ENCODE data around the gene SLC26A2. TPM values are rescaled to one million over a fixed set of nuclear protein-coding genes. Genes with fewer than 3 reads are reported as not detected.

SLC26A2 gene
- total RNA-seq, 2 donors from 2014 or later: 6.3 to 12.6 TPM

DNA sequence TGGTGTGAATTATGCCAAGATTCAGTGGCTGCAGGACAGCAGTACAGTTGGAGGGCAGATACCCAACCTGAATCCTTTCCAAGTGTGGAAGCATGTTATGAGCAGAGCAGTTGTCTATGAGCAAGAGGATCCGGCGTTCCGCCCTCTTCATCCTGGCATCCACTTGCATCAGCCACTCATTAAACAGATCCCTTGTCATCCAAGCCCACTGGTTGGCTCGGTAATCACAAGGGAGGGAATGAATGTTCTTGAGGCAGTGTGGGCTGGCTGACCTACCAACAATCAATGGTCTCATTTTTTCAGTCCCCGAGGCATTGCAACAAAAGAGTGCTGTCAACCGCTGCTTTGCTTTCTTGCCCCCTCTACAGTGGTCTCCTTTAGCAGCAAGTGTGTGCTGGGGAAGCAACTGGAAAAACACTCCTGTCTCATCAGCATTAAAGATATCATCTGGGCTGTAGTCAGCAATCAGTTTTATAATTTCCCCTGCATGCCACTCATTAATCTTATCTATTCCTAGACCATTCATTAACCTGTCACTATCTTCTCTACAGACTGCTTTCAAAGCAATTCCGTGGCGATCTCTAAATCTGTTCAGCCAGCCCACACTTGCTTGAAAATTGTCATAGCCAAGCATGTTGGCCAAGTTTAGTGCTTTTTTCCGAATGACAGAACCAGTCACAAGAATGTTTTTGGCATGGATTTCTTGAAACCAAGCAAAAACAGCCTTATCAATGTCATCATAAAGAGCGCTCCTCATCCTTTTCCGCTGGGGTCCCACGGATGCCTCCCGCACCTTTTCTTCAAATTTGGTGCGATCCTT is 35.0 kb downstream of the SLC26A2 start:
- no peak for DNase-seq
- ATAC-seq: no peak

DNA sequence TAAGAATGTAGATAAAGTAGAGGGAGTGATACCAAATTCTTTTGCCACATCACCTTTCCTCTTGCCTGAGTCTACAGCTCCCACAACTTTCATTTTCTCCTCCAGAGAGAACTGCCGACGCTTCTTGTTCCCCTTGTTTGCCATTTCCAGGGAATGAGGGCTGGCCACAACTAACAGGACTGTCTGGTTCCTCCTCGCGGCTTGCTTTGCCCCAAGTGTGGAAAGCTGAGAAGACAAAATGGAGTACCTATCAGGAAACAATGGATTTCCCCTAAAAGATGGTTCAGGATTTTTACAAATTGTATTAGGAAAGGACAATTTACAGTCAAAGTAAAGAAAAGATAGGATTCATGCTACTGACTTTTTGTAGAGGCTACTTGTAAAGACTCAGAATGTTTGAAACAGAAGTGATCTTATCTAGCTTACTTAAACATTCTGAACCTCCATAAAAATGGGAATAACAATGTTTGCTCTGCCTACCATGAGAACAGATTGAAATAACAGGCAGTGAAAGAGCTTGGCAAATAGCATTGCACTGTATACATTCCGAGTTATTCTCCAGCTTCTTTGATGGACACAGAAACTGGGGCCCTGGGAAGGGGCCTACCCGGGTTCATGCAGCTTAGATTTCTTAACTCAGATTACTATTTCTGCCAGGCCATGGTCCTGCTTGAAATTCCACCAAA is 35.8 kb downstream of the SLC26A2 start:
- intact Hi-C loops (cut with DNase I): no loop called here
- ATAC-seq (no peak), DNase-seq (no peak)

More for the DNA sequence above, 35.0 kb downstream of the SLC26A2 start:
- intact Hi-C loops (cut with DNase I): no loop called here

DNA sequence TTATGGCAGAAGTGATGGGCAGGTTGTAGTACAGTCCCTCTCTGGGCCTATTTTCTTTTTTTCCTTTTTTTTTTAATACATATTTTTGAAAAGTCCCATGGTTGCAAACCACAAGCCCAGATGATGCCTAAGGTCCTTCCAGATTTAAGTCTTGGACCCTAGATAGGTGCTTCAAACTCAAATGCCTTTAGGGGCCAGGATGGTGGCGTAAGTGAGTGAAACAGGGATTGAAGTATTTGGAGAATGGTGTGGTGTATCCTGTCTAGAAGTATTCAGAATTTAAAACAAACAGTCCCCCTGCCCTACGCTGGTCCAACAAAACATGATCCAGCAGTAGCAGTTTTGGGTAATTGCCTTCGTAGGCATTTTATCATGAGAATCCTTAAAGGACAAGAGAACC is 37.7 kb downstream of the SLC26A2 start:
- no peak for DNase-seq
- ATAC-seq: no peak
- intact Hi-C loops (cut with DNase I): no loop called here

DNA sequence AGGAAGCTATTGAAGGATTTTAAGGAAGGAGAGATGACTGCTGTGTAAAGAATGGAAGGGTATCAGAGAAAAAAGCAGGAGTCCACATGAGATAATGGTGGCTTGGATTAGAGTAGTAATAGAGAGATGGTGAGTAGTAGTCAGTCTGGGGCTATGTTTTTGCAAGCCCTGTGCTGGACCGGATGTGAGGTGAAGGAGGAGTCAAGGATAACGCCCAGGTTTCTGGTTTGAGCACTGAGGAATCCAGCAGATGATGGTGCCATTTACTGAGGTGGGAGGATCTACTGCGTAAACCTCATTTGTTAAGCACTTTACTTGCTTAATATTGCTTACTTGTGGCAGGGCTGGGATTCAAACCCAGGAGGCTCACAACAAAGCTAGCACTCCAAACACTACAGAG is 38.8 kb downstream of the SLC26A2 start:
- DNase-seq: no peak
- intact Hi-C loops (cut with DNase I): no loop called here
- no peak for ATAC-seq

DNA sequence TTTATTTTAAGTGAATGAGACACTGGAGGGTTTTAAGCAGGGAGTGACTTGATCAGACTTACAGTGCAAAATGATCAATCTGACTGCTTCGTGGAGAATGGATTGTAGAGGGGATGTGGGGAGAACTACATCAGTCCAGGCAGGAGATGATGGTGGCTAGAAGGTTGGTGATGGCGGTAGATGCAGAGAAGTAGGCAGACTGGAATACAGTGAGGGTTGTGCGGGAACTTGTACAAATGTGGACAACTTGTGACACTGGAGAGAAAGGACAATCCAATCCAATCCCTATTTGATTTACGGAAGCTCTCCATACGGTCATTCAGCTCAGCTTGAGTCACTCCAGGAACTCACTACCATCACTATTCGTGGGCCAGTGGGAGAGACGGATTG is 39.3 kb downstream of the SLC26A2 start:
- DNase-seq: no peak
- intact Hi-C loops (cut with DNase I): no loop called here
- ATAC-seq: no peak

DNA sequence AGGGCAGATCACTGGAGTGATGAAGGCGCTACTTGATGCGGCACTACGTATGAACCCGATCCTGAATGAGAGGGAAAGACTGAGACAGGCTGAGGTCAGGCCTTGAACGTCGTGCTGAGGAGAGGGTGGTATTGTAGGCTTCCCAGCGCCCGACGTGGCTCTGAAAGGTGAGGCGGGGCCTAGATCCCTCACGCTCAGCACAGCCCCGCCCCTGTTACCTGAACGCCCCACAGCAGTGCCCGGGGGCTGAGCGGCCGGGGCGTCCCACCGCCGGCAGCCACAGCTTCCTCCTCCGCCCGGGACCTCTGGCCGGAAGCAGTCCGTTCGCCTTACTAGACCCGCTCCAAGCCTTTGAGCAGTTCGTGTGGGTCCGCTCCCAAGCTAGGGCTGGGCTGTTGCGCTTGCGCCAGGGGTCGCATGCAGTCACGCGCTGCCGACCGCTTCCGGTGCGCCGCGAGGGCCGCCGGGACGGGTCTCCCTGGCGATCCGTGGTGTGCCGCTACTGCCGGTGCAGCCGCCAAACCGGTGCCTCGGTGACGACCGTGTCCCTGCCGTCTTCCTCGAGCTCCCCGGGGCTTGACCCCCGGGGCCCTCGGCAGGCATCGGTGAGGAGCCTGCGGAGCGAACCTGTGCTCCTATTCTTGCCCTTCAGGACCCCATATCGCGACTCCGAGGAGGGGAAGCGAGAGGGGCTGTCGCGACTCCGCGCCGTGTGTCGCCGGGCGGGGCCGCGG is 39.9 kb downstream of the SLC26A2 start, which contains the start of the genes HMGXB3 and TIGD6:
Gene HMGXB3, plus strand, starts transcription at position 484 of the 734 bp plus-strand sequence. CDS start 4,114 bp downstream, outside the sequence.
Gene TIGD6, minus strand, starts transcription at position 399 of the 734 bp plus-strand sequence. CDS start 4,306 bp downstream, outside the sequence.
- intact Hi-C loops (cut with DNase I): no loop called here
- ATAC-seq: peak; percentile 96 to 97
- peak; percentile 96 for DNase-seq

DNA sequence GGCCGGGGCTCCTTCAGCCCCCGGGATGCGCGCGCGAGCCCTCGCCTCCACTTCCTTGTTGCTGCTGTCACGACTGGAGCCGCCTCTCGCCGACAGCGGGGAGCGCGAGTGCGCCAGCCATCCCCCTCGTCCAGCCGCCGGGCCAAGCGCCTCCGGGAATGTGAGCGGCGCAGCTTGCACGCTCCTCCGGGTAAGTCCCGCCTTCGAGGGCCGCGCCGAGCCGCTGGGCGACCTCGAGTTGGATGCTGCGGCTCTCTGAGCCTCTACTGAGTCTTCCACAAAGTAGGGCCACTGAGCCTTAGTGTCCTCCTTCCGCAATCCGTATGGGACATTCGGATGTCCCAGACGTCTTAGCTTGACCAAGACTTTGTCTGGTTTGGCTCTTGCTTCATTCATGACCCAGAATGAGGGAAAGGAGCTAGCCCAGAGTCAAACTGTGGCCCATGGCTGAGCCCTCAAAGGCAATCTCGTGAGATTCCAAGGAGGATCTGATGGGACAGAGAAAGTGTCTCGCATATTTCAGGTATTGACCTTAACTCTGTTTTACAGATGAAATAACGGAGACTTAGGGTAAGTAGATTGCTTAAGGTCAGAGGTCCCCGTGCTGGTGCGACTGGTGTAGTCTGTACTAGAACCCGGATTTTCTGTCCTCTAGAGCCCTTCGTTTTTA is 40.6 kb downstream of the SLC26A2 start:
- intact Hi-C loops (cut with DNase I): no loop called here
- DNase-seq (peak; percentile 57), ATAC-seq (peak; percentile 50 to 63)

DNA sequence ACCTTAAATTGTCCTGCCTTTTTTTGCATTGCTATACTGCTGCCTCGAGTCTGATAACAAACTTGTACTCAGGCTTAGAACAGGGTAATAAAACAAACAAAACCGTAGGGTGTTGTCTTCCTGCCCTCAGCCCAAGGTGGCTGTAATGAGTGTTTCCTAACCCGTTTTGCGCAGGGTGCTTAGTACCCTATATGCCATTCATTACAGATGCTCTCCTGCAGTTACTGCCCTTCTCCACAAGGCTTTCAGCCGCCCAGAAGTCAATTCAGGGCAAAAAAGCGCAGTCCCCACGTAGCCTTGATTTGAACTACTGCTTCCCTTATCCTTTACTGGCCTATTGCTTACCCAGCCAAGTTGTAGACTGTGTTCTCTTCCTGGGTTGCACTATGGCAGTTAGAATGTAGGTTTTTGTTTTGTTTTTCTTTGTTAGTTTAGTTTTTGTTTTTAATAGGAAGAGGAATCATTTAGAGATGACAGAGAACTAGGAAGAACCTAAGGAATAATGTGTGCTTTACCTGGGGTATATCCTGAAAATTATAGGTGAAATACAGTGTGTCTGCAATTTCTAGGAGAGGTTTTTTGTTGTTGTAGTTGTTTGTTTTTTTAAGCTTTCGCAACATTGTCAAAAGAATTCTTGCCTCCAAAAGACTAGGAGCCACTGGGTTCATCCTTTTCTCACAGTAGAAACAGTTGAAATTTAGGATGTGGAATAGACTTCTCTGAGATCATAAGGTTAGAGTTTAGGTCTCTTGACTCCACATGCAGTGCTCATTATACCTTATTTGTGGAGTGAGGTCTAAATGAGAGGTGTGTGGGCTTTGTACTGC is 41.3 kb downstream of the SLC26A2 start:
- DNase-seq: peak; percentile 36
- intact Hi-C loops (cut with DNase I): no loop called here
- peak; percentile 56 to 59 for ATAC-seq

DNA sequence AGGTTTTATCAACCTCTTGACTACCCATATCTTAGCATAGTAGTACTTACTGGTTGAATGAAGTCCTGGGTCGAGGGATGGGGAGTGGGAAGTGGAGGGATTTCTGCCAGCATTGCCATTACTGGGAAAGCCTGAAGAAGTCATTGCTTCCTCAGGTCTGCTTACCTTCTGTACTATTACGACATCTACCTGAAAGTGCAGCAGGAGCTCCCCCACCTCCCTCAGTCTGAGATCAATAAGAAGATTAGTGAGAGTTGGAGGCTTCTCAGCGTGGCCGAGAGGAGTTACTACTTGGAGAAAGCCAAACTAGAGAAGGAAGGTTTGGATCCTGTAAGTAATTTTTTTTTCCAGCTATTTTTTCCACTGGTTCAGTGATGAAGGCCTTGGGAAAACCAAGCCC is 45.8 kb downstream of the SLC26A2 start:
- DNase-seq (no peak), ATAC-seq (no peak)
- intact Hi-C loops (cut with DNase I): no loop called here

DNA sequence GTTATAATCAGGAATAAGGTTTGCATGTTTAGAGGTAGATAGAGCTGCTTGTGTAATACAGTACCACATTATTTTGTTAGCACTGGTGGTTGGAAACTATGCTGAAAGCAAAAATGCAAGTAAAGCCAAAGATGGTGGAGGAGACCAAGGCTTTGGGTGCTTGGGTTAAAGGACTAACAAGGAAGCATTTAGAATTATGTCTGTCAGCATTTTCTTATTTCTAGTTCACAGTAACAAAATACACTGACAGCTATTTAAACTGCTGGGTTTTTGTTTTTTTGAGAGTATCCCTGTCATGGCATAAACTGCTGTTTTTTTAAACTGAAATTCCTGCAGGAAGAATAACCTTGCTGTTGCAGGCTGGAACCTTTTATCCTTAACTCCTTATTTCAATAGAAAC is 46.5 kb downstream of the SLC26A2 start:
- DNase-seq: no peak
- ATAC-seq: no peak
- intact Hi-C loops (cut with DNase I): no loop called here

DNA sequence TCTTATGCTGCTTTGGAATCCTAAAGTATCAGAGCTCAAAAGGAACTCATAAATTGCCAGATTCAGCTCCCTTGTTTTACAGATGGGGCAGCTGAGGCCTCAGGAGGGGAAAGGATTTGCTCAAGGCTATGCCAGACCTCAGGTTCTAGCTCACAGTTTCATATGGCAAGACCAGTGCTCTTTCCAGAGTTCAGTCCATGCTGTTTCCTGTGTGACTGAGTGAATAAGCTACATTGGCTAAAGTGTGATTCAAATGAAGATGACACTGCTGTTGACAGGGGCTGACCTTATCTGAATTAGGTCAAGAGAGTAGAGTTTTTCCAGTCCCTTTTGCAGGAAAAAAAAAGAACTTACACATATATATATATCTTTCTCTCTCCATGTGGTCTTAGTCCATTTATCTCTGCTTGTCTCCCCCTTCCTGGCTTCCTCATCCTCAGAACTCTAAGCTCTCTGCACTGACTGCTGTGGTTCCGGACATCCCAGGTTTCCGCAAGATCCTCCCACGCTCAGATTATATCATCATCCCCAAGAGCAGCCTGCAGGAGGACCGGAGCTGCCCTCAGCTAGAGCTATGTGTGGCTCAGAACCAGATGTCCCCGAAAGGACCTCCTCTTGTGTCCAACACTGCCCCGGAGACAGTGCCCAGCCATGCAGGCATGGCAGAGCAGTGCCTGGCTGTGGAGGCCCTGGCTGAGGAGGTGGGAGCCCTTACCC is 49.3 kb downstream of the SLC26A2 start:
- peak in 1 of 2 donors; percentile 55 for ATAC-seq
- DNase-seq: no peak

DNA sequence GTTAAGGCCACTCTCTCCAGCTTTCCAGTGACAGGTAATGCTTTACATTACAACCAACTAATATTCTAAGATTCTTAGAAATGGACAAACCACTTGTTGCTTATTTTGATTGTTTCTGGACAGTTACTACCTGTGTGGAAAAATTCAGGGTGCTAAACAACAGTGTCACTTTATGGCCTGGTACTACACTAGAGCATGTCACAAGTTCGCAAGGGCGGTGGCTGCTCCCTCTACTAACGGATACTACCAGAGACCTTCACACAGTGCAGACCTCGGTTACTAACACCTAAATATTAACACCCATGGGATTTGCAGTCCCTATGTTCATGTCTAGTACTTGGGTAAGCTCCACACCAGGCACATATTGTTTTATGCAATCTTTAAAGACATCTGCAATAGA is 53.4 kb downstream of the SLC26A2 start:
- intact Hi-C loops (cut with DNase I): no loop called here
- ATAC-seq (peak in 1 of 2 donors; percentile 15), DNase-seq (no peak)

More for the DNA sequence above, 49.3 kb downstream of the SLC26A2 start:
- intact Hi-C loops (cut with DNase I): no loop called here

DNA sequence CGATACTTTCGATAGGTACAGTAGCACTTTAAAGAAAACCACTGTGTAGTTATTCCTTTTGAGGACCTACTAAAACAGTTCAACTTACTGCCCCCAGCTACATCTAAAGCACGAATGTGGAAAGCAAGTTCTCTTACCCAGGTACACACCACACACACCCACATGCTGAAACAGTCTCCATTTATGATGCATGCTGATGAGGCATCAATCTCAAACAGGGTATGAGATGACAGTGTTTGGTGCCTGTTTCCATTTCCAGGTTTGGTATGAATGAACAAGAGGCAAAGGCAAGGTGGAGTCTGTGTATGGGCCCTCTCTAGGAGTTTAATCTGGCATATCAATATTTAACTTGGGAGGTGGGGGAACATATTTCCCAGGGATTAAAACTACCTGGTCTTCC is 53.9 kb downstream of the SLC26A2 start:
- intact Hi-C loops (cut with DNase I): no loop called here
- DNase-seq (no peak), ATAC-seq (no peak)

DNA sequence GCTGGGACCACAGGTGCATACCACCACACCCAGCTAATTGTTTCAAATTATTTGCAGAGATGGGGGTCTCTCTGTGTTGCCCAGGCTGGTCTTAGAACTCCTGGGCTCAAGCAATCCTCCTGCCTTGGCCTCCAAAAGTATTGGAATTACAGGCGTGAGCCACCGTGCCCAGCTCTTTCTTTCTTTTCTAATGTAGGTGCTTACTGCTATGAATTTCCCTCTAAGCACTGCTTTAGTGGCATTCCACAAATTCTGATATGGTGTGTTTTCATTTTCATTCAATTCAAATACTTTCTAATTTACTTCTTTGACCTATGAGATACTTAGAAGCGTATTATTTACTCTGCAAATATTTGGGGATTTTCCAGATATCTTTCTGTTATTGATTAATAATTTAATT is 54.9 kb downstream of the SLC26A2 start:
- DNase-seq: no peak
- intact Hi-C loops (cut with DNase I): no loop called here

DNA sequence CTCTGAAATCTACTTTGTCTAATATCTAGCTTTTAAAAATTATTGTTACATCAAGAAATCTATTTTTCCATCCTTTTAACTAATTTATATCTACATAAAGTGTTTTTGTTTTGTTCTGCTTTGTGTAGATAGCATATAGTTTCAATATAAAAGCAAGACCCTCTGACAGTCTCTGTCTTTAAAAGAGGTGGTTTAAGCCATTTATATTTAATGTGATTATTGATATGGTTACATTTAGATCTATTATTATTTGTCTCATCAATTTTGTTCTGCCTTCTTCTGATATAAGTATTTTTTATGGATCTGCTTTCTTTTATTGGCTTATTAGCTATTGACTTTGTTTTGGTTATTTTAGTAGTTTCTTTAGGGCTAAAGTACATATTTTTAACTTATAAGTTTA is 56.0 kb downstream of the SLC26A2 start:
- no peak for DNase-seq
- intact Hi-C loops (cut with DNase I): no loop called here
- no peak for ATAC-seq

More for the DNA sequence above, 54.9 kb downstream of the SLC26A2 start:
- no peak for ATAC-seq

DNA sequence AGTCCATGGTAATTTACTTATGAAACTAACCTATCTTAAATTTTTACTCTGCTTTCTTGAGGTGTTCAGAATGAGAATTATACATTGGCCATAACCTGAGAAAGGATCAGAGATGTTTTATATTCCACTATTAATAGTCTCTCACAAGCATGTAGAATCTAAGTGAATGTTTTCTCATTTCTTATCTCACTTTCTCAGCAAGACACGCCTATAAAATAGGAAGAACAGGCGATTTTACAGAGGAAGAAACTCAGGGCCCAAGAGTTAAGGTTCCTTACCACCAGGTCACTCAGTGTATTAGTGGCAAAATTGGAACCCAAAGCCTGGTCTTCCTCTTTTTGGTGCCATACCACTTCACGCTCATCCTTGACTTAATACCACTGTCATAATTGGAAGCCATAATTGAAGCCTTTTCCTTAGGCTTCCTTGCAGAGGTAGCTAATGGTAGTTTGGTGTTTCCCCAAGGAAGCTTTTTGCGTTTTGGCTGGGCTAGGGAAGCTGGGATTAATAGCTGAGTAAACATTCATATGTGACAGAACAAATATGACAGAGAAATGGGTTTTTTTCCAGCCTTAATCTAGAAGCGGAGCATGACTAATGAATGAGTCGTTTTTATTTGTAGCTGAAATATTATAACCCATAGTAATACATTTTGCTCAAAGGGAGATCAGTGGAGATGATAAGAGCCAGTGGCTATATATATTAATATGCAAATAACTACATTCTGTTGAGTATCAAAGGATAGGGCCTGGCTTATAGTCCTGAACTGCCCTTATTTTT is 56.9 kb downstream of the SLC26A2 start:
- ATAC-seq (no peak), DNase-seq (no peak)
- intact Hi-C loops (cut with DNase I): no loop called here

DNA sequence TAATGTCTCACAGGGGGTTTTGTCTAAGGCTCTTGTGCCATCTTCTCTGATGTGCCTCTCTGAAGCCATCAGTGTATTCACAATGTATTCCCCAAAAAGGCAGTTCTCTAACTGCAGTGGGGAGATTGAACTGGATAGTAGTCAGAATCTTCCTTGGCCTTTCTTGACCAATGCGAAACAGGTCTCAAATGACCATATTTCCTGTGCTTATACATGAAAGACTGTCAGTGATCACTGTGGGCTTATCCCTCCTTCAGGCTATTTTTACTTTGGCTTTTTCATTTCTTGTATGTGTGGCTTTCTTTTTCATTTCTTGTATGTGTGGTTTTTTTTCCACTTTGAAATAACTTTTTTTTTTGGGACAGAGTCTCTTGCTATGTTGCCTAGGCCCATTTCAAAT is 59.7 kb downstream of the SLC26A2 start:
- ATAC-seq: no peak
- intact Hi-C loops (cut with DNase I): loop anchor here in 1 of 2 donors (10.0 kb wide), 1 partner anchor 195 kb away; no protein-coding TSS in a partner anchor

More for the DNA sequence above, 59.7 kb downstream of the SLC26A2 start:
- no peak for DNase-seq

All from left cardiac atrium (tissue), 4 donors.